Activated T-cell treated with anti-CD3 and anti-CD28 coated beads, Interleukin-2, amount 50 U/mL, for 1 hour (primary cell): ENCODE data around the gene PLXNA4.

Source experiments
- DNase-seq: peaks from one replicate; pipeline ENCODE4 v3.0.0-alpha.2; 2020

PLXNA4 gene

GRCh38 chr7:132160611-132161532 is 415.4 kb downstream of the PLXNA4 start:
- no peak for DNase-seq

GRCh38 chr7:132158841-132159240 is 417.4 kb downstream of the PLXNA4 start:
- no peak for DNase-seq

DNA sequence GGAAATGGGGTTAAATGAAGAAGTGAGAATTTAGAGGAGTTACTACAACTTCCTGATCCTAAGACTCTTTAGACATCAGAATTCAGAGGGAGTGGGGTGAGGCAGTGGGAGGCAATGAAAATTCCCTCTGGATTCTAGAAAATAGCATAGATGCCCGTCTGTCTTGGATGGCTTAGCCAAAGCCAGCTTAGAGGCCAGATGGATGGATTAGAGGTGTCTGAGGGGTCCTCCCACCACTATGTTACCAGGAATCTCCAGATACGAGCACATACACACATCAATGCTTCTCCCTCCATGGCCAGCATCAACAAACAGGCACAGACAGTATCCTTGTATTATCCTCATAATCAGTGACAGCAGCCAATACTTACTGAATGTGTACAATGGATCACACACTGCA is 418.1 kb downstream of the PLXNA4 start:
- DNase-seq, result no peak

- no peak for DNase-seq
Observed at GRCh38 chr7:132155715-132156114, 420.6 kb downstream of the PLXNA4 start.

DNA sequence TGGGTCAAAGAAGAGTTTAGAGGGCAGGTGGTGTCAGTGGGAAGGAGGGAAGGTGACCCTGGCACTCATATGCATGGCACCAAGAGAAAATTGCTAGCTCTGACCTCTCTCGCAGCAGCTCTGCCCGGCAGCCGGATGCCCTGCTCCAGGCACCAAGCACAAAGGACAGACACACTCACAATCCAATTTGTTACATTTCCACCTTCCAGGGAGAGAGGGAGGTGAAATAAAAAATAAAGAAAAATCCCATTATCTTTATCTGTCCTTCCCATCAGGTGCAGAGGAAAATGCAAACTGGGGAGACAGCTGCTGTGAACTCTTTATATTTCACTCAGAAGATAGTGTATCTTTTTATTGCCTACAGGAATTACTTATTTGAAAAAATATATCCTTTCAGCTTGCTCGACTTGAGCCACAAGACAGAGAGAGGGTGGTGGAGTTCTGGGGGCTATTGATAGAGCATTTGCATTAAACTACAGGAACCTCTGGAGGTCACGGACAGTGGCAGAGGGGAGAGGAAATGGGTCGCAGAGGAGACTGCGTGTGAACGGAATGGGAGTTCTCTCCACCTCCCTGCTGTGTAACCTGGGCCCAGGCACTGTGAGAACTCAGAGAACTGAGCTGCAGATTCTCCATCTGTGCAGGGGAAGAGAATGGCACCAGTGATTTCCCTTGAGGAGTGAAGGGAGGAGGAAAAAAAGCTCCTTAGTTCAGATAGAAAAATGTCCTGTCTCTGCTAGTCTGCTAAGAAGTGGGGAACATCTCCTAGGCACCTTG is 421.4 kb downstream of the PLXNA4 start:
- DNase-seq, result no peak

GRCh38 chr7:132154248-132154647 is 422.0 kb downstream of the PLXNA4 start:
- no peak for DNase-seq

DNA sequence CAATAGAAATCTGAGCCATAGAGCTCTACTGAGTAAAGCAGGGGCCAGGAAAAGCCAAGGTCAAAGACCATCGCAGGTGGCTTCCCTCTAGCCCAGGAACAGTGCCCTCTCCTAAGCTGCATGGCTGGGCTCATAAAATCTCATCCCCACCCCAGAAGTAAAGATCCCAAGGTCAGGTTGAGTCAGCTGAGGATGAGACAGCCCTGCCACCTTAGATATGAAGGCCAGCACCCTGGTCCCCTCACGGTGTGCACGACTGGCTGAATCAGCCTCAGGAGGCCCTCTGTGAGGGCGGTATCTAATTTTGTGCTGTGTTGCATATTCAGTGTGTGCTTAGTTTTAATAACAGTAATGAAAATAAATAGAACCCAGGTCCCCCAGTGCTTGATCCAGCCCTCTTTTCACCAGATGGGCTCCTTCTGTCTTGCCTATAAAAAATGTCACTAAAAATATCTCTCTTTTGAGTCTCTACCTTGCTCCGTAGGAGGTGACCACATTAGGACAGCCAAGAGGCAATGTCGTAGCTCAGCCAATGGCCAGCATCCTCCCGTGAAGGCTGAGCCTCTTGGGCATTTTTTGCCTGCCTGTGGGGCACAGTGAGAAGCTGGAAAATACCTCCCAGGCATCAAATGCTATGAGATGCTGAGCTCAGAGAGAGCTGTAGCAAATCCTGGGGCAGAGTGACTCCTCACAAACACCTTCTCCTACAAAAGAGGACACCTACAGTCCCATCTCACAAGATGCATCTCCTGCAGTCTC is 424.0 kb downstream of the PLXNA4 start:
- no peak for DNase-seq

GRCh38 chr7:132150711-132151110 is 425.6 kb downstream of the PLXNA4 start:
- no peak for DNase-seq

GRCh38 chr7:132149436-132150304 is 426.6 kb downstream of the PLXNA4 start:
- DNase-seq, result no peak

- DNase-seq, result no peak
Observed at GRCh38 chr7:132148876-132149275, 427.4 kb downstream of the PLXNA4 start.

DNA sequence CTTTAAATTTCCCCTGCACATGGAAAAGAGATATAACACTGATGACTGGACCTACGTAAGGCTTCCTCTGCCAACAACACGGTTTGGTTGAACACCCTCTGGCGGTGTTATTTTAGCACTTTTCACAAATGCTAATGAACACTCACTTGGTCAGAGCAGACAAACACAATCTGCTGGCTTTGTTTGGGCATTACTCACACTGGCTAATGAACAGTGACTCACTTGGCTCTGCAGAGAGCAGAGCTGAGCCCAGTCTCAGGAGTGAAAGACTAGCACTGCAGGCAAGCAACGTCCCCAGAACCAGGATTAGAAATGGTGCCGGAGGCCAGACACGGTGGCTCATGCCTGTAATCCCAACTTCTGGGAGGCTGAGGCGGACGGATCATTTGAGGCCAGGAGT is 430.8 kb downstream of the PLXNA4 start:
- no peak for DNase-seq

- DNase-seq, result no peak
Observed at GRCh38 chr7:132145063-132145462, 431.2 kb downstream of the PLXNA4 start.

DNA sequence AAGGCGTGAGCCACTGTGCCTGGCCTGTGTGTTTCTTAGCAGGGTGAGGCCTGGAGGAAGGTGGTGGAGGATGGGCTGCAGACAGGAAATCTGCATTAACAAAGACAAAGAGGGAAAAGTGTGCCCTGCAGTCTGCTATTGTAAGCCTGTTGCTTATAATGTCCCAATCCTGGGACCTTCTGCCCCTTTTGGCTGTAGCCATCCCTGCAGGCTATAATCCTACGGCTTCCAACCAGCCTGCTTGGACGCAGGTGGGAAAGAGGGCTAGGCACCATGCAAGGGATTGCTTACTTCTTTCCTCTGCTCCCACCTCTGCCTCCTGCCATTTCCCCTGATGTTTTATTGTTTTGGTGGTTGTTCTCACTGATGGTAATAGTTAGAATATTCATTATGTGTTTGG is 434.3 kb downstream of the PLXNA4 start:
- DNase-seq, result no peak

DNA sequence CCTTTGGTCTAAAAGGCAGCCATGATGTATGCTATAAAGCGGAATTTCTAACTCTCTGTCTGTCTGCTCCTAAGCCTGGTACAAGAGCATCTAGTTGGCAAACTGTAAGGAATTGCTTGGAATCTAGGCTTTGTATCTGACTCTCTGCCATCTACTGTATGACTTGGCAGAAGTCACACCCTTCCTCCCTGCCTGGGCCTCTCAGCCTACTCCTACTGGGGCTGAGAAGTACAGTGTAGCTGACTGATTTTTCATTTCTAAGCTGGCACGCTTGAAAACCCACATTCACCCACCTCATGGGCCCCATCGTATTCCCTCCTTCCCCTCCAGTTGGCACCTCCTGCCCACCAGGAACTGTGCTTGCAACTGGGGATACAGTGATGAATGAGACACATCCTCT is 435.2 kb downstream of the PLXNA4 start:
- DNase-seq, result no peak

DNA sequence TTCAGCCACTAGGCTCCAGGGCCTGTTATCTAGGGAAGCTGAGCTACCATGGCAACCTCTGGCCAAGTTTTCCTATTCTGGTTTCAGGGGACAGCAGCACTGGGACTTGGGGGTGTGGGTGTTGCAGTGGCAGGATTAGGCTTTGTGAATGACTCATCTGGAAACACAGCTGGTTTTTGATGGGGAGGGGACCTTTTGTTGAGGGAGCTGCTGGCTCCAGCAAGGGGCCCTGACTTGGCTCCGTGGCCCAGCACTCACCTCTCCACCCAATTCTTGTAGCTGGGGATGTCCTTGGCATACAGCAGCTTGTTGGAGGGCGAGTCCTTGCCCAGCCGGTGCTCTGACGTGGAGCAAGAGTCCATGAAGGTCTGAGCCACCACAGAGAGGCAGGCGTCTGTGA is 435.9 kb downstream of the PLXNA4 start:
- no peak for DNase-seq

- no peak for DNase-seq
Observed at GRCh38 chr7:132138817-132139216, 437.5 kb downstream of the PLXNA4 start.

DNA sequence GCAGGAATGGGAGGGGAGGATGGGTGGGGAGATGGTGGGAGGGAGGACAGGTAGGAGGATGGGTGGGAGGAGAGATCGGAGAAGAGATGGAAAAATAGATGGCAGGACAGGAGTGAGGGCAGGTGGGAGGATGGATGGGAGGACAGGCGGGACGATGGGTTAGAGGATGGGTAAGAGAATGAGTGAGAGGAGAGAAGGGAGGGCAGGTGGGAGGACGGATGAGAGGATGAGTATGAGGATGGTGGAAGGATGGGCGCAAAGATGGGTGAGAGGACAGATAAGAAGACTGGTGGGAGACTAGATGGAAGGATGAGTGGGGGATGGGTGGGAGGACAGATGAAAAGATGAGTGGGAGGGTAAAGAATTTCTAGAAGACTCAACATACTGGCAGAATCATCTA is 438.6 kb downstream of the PLXNA4 start:
- no peak for DNase-seq

GRCh38 chr7:132135746-132136385 is 440.4 kb downstream of the PLXNA4 start:
- no peak for DNase-seq

- DNase-seq, result no peak
Observed at GRCh38 chr7:132134814-132135445, 441.3 kb downstream of the PLXNA4 start.

DNA sequence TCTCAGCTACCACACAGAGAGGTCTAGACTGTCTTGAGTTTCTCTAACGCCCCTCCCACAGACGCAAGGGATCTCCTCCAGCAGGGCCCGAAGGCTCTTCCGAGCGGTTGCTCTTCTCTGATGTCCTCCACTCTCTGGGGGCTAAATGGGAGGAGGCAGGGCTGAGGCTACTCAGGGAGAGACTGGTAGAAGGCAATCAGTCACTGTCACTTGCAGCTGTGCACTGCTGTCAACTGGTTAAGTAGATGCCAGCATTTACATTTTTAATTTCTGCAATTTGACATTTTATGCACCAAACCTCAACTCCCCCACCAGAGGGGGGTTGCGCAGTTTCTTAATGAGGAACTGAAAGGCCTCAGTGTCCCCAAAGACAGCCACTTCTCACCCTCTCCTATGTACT is 442.8 kb downstream of the PLXNA4 start:
- DNase-seq, result no peak

GRCh38 chr7:132131196-132131595 is 445.1 kb downstream of the PLXNA4 start:
- DNase-seq, result no peak
